C4-2B (cell line): ENCODE measurements around the gene CGB2.

ENCODE experiments used
- H3K27ac ChIP-seq: fragments of 450-650 bp; 2 replicates; pipeline ENCODE4 v1.5.1; 2017
- CTCF ChIP-seq: fragments of 450-650 bp; conservative IDR thresholded peaks from 2 replicates; pipeline ENCODE4 v1.5.1; 2017; ENCODE audit warnings: mild to moderate bottlenecking
- ZFX ChIP-seq: fragments of 450-650 bp; IDR thresholded peaks from 2 replicates; pipeline ENCODE4 v1.6.1; 2017

The CGB2 gene

GRCh38 chr19:48994035-48994386 lies 37.7 kb upstream of the CGB2 start:
- peak overlapping the region; percentile 92 for H3K27ac ChIP-seq
- TF ChIP-seq ZFX (no peak), CTCF (no peak)

- peak; percentile 51 for TF ChIP-seq CTCF
- no peak for TF ChIP-seq ZFX
- H3K27ac ChIP-seq = no peak overlapping the region
These were observed 33.7 kb upstream of the CGB2 start for GRCh38 chr19:48997972-48998371.

GRCh38 chr19:48999481-49000325 lies 32.0 kb upstream of the CGB2 start:
- TF ChIP-seq ZFX = no peak
- peak; percentile 53 for TF ChIP-seq CTCF

GRCh38 chr19:49004133-49004532 lies 27.6 kb upstream of the CGB2 start:
- no peak for TF ChIP-seq CTCF
- TF ChIP-seq ZFX = no peak
- no peak overlapping the region for H3K27ac ChIP-seq

More at GRCh38 chr19:48999481-49000325, 32.0 kb upstream of the CGB2 start:
- H3K27ac ChIP-seq = no peak overlapping the region

GRCh38 chr19:49004964-49005614 lies 26.6 kb upstream of the CGB2 start:
- TF ChIP-seq ZFX (no peak), CTCF (no peak)
- no peak overlapping the region for H3K27ac ChIP-seq

GRCh38 chr19:49006905-49007304 lies 24.8 kb upstream of the CGB2 start:
- no peak overlapping the region for H3K27ac ChIP-seq
- TF ChIP-seq ZFX (no peak), CTCF (no peak)

- no peak overlapping the region for H3K27ac ChIP-seq
- TF ChIP-seq ZFX (no peak), CTCF (no peak)
These were observed 21.9 kb upstream of the CGB2 start for GRCh38 chr19:49009828-49010227.
